DMS153 (cell line): Measurements from ENCODE around the gene PLPP1.
"Not testable (repeated sequence)": the region's sequence is repeated elsewhere in the genome, so short reads cannot be mapped to it uniquely, and the experiment has no call there.

Source experiments
- DNase-seq: peaks from one replicate; lab custom pipeline; 2025; lab: John Stamatoyannopoulos, UW

PLPP1 gene

GRCh38 chr5:55544341-55544740 lies 9.6 kb upstream of the PLPP1 start:
- no peak for DNase-seq

- no peak for DNase-seq
These were observed 6.4 kb upstream of the PLPP1 start for GRCh38 chr5:55541056-55541635.

GRCh38 chr5:55540525-55540924 lies 5.8 kb upstream of the PLPP1 start:
- no peak for DNase-seq

GRCh38 chr5:55540024-55540423 lies 5.3 kb upstream of the PLPP1 start:
- DNase-seq = no peak

- DNase-seq = no peak
These were observed 3.9 kb upstream of the PLPP1 start for GRCh38 chr5:55538661-55539060.

GRCh38 chr5:55537315-55537714 lies 2.6 kb upstream of the PLPP1 start:
- DNase-seq = not testable (repeated sequence)

- no peak for DNase-seq
These were observed 588 bp upstream of the PLPP1 start for GRCh38 chr5:55535199-55535905.

- no peak for DNase-seq
These were observed 986 bp downstream of the PLPP1 start for GRCh38 chr5:55533521-55534435.

- no peak for DNase-seq
These were observed 4.1 kb downstream of the PLPP1 start for GRCh38 chr5:55530669-55531068.

- no peak for DNase-seq
These were observed 9.9 kb downstream of the PLPP1 start for GRCh38 chr5:55524816-55525215.

- DNase-seq = no peak
These were observed 11.5 kb downstream of the PLPP1 start for GRCh38 chr5:55523293-55523692.

- DNase-seq = no peak
These were observed 12.9 kb downstream of the PLPP1 start for GRCh38 chr5:55521881-55522280.

- no peak for DNase-seq
These were observed 14.5 kb downstream of the PLPP1 start for GRCh38 chr5:55520117-55520839.

- DNase-seq = no peak
These were observed 15.9 kb downstream of the PLPP1 start for GRCh38 chr5:55518831-55519390.

GRCh38 chr5:55517804-55518203 lies 17.0 kb downstream of the PLPP1 start:
- no peak for DNase-seq

- DNase-seq = no peak
These were observed 23.8 kb downstream of the PLPP1 start for GRCh38 chr5:55511010-55511409.

- DNase-seq = no peak
These were observed 24.3 kb downstream of the PLPP1 start for GRCh38 chr5:55510523-55510880.

- no peak for DNase-seq
These were observed 24.8 kb downstream of the PLPP1 start for GRCh38 chr5:55509796-55510522.

GRCh38 chr5:55509097-55509496 lies 25.7 kb downstream of the PLPP1 start:
- DNase-seq = no peak

- no peak for DNase-seq
These were observed 27.2 kb downstream of the PLPP1 start for GRCh38 chr5:55507574-55507973.

- DNase-seq = not testable (repeated sequence)
These were observed 29.1 kb downstream of the PLPP1 start for GRCh38 chr5:55505711-55506110.
